A549 (cell line): ENCODE measurements around the gene UMODL1. TPM values are rescaled to one million over a fixed set of nuclear protein-coding genes. Genes with fewer than 3 reads are reported as not detected.

ENCODE experiments used
- ATAC-seq, 2 experiments: fragments of 200-7000 bp in 1 of 2; fragments of >200 bp in 1 of 2; cut with Nextera tagmentation in 1 of 2; cut with Tn5 transposase in 1 of 2; 3 replicates each; pipeline versions ENCODE4 v1.8.0 to v1.9.1; 2018 to 2020; ENCODE audit warnings: mild to moderate bottlenecking in 1 of 2, moderate library complexity in 1 of 2
- CTCF ChIA-PET: fragments of 300-600 bp; sonication (Branson Sonifier 250); formaldehyde crosslinking; extraction: SDS; loops from one replicate; lab custom pipeline; 2021; ENCODE audit warnings: antibody characterized with exemption, inconsistent platforms; lab: Yijun Ruan, JAX
- POLR2A ChIA-PET: fragments of 350-600 bp; formaldehyde crosslinking; extraction: SDS; loops from one replicate; lab custom pipeline; 2021; ENCODE audit warnings: antibody characterized with exemption, inconsistent platforms; lab: Yijun Ruan, JAX
- DNase-seq, 2 experiments: peaks; one replicate each; pipeline versions ENCODE4 v3.0.0 to v3.0.0-alpha.2; 2011 to 2016; ENCODE audit warnings: low read depth in 1 of 2, low spot score in 1 of 2
- FAIRE-seq: peaks from 2 replicates; lab custom pipeline; 2011; peaks lifted over from hg19 to GRCh38; lab: Jason Lieb, UNC
- H3K27ac ChIP-seq, 2 experiments: fragments of >200 bp; sonication (Bioruptor Twin); formaldehyde crosslinking; 3 replicates each; pipeline ENCODE4 v1.5.1; 2016 to 2017
- H3K4me1 ChIP-seq: fragments of >200 bp; sonication (Bioruptor Twin); formaldehyde crosslinking; 3 replicates; pipeline ENCODE4 v1.6.1; 2016
- H3K4me2 ChIP-seq: fragments of >200 bp; sonication (Bioruptor Twin); formaldehyde crosslinking; 3 replicates; pipeline ENCODE4 v1.6.1; 2016
- H3K4me3 ChIP-seq: fragments of >200 bp; sonication (Bioruptor Twin); formaldehyde crosslinking; 3 replicates; pipeline ENCODE4 v1.5.1; 2016
- H3K9me3 ChIP-seq: fragments of >200 bp; sonication (Bioruptor Twin); formaldehyde crosslinking; 3 replicates; pipeline ENCODE4 v1.6.1; 2016
- ATOH8 ChIP-seq: fragments of 250-450 bp; sonication (Bioruptor Pico); IDR thresholded peaks from 2 replicates; pipeline ENCODE4 v1.5.0; 2020; ENCODE audit warnings: low read depth, mild to moderate bottlenecking, moderate library complexity
- BHLHE40 ChIP-seq: IDR thresholded peaks from 2 replicates; pipeline ENCODE4 v1.6.1; 2012; ENCODE audit warnings: low read depth, low read length, inconsistent platforms
- CBX2 ChIP-seq: fragments of 200-600 bp; sonication (generic); IDR thresholded peaks from 2 replicates; pipeline ENCODE4 v1.6.1; 2016; ENCODE audit warnings: low read depth, mild to moderate bottlenecking, borderline replicate concordance
- CBX8 ChIP-seq: fragments of 200-600 bp; sonication (generic); IDR thresholded peaks from 2 replicates; pipeline ENCODE4 v1.6.1; 2016
- CHD2 ChIP-seq: fragments of 150-350 bp; IDR thresholded peaks from 2 replicates; pipeline ENCODE4 v1.6.1; 2014; ENCODE audit warnings: low read length; ENCODE audit not compliant: partially characterized antibody
- EHF ChIP-seq: fragments of 250-450 bp; sonication (Bioruptor Pico); IDR thresholded peaks from 2 replicates; pipeline ENCODE4 v1.5.0; 2020; ENCODE audit warnings: mild to moderate bottlenecking
- EHMT2 ChIP-seq: fragments of 200-600 bp; sonication (generic); IDR thresholded peaks from 2 replicates; pipeline ENCODE4 v1.6.1; 2016; ENCODE audit warnings: antibody characterized with exemption, low read depth, mild to moderate bottlenecking, moderate library complexity
- EP300 ChIP-seq, 2 experiments: fragments of >200 bp; sonication (Bioruptor Twin); formaldehyde crosslinking; IDR thresholded peaks; 2 replicates in 1 of 2; 3 replicates in 1 of 2; pipeline ENCODE4 v1.6.1; 2016 to 2017
- ESRRA ChIP-seq: fragments of 150-350 bp; IDR thresholded peaks from 2 replicates; pipeline ENCODE4 v1.6.1; 2014; ENCODE audit warnings: mild to moderate bottlenecking, low read length, borderline replicate concordance
- HDAC2 ChIP-seq: fragments of 200-600 bp; sonication (generic); IDR thresholded peaks from 2 replicates; pipeline ENCODE4 v1.6.1; 2016
- HEYL ChIP-seq: fragments of 250-450 bp; sonication (Bioruptor Pico); IDR thresholded peaks from 2 replicates; pipeline ENCODE4 v1.8.0; 2021; ENCODE audit warnings: mild to moderate bottlenecking, moderate library complexity
- JUN ChIP-seq, 2 experiments: fragments of >200 bp; sonication (Bioruptor Twin); formaldehyde crosslinking; IDR thresholded peaks; 2 replicates in 1 of 2; 3 replicates in 1 of 2; pipeline ENCODE4 v1.6.1; 2016 to 2017
- JUNB ChIP-seq: fragments of >200 bp; sonication (Bioruptor Twin); formaldehyde crosslinking; IDR thresholded peaks from 2 replicates; pipeline ENCODE4 v1.6.1; 2016
- KDM5A ChIP-seq: fragments of 200-600 bp; sonication (generic); IDR thresholded peaks from 2 replicates; pipeline ENCODE4 v1.6.1; 2016; ENCODE audit warnings: antibody characterized with exemption, mild to moderate bottlenecking
- MAX ChIP-seq: IDR thresholded peaks from 2 replicates; pipeline ENCODE4 v1.6.1; 2012
- POLR2A ChIP-seq: IDR thresholded peaks from 2 replicates; pipeline ENCODE4 v1.6.1; 2012; ENCODE audit warnings: mild to moderate bottlenecking, low read length
- POLR2AphosphoS2 ChIP-seq: conservative IDR thresholded peaks from 2 replicates; pipeline ENCODE4 v1.6.1; 2012; ENCODE audit warnings: low read length, improper control_type of control experiment, inconsistent platforms
- REST ChIP-seq: fragments of 200-600 bp; sonication (generic); IDR thresholded peaks from 2 replicates; pipeline ENCODE4 v1.6.1; 2016; ENCODE audit warnings: antibody characterized with exemption, mild to moderate bottlenecking, moderate library complexity
- RFX5 ChIP-seq: fragments of 450-650 bp; IDR thresholded peaks from 2 replicates; pipeline ENCODE4 v1.7.1; 2014; ENCODE audit warnings: antibody characterized with exemption, mild to moderate bottlenecking, moderate library complexity
- SMC3 ChIP-seq: fragments of >200 bp; sonication (Bioruptor Twin); formaldehyde crosslinking; IDR thresholded peaks from 3 replicates; pipeline ENCODE4 v1.6.1; 2018; ENCODE audit warnings: inconsistent platforms
- ZC3H11A ChIP-seq: fragments of 450-650 bp; IDR thresholded peaks from 2 replicates; pipeline ENCODE4 v1.6.1; 2014; ENCODE audit warnings: antibody characterized with exemption, mild to moderate bottlenecking
- ZFP36 ChIP-seq: fragments of 450-650 bp; IDR thresholded peaks from 2 replicates; pipeline ENCODE4 v1.6.1; 2014; ENCODE audit warnings: borderline replicate concordance; ENCODE audit not compliant: partially characterized antibody
- WGBS: methylation state at CpG from one replicate; pipeline ENCODE4 v1.1.6; 2017; ENCODE audit errors: missing lambda C conversion rate; 5-methylcytosine and 5-hydroxymethylcytosine counted together
- polyA plus RNA-seq, 4 experiments: library from polyadenylated mRNA; depleted of rRNA in 3 of 4; stranded (reverse); fragments of >200 nt; fragmentation: RNase III in 1 of 4; extraction: RNeasy Plus Mini Kit Qiagen cat#74134 plus additional on column Dnase treatment in 1 of 4; gene quantifications; 2 replicates in 3 of 4; 3 replicates in 1 of 4; pipeline ENCODE4 v1.2.3, GENCODE V29; 2011 to 2017

Gene UMODL1
- polyA plus RNA-seq, 2 of the 4 experiments (the other 2 are of a cell fraction) = not detected

- TF ChIP-seq JUNB = no peak
- no peak for TF ChIP-seq POLR2AphosphoS2
- no peak for TF ChIP-seq ESRRA
- no peak for TF ChIP-seq ZFP36
- no peak for TF ChIP-seq CBX8
Measured at GRCh38 chr21:42147386-42148020, 76.4 kb downstream of the UMODL1 start (continued).

GRCh38 chr21:42148097-42148496 lies 77.0 kb downstream of the UMODL1 start:
- ATAC-seq = no peak
- WGBS = 77% methylated on average over 2 of the region's 2 CpGs
- ChIA-PET CTCF (interaction anchor here (0.6 to 1.7 kb wide), 7 partner anchors 8 to 304 kb away, joined by 3 to 12 read pairs (median 3); no protein-coding TSS in a partner anchor), POLR2A (no interaction called here)
- DNase-seq = no peak
- H3K4me2 ChIP-seq = no peak overlapping the region
- FAIRE-seq = no peak
- TF ChIP-seq BHLHE40 = no peak
- no peak for TF ChIP-seq EP300 (IDR thresholded peaks at IDR 0.05)
- no peak for TF ChIP-seq JUN (IDR thresholded peaks at IDR 0.05)
- no peak for TF ChIP-seq HDAC2
- no peak for TF ChIP-seq ZFP36
- TF ChIP-seq EHF (CRISPR knock-in tag) = no peak
- no peaks in the 10 kb centered on the region for H3K4me1 ChIP-seq
- H3K9me3 ChIP-seq = no peaks in the 10 kb centered on the region
- H3K4me3 ChIP-seq = no peak overlapping the region
- no peak overlapping the region for H3K27ac ChIP-seq

- CTCF ChIA-PET = interaction anchor here (0.6 to 1.7 kb wide), 6 partner anchors 9 to 232 kb away, joined by 3 to 12 read pairs (median 3); no protein-coding TSS in a partner anchor
- Histone ChIP-seq H3K4me3 (no peak overlapping the region), H3K9me3 (no peaks in the 10 kb centered on the region), H3K27ac (no peak overlapping the region), H3K4me1 (no peaks in the 10 kb centered on the region), H3K4me2 (no peak overlapping the region)
- ATAC-seq (no peak), FAIRE-seq (no peak), DNase-seq (no peak)
- 79% methylated on average over 2 of the region's 3 CpGs for WGBS
- POLR2A ChIA-PET = no interaction called here
- no peak for TF ChIP-seq CBX8
- TF ChIP-seq KDM5A = no peak
- TF ChIP-seq ZFP36 = no peak
- no peak for TF ChIP-seq EHMT2
- no peak for TF ChIP-seq RFX5
- TF ChIP-seq CBX2 = no peak
- TF ChIP-seq HDAC2 = no peak
- no peak for TF ChIP-seq POLR2AphosphoS2
- no peak for TF ChIP-seq HEYL (CRISPR knock-in tag)
- TF ChIP-seq CHD2 = no peak
- TF ChIP-seq POLR2A = no peak
- TF ChIP-seq ZC3H11A = no peak
- no peak for TF ChIP-seq MAX
- TF ChIP-seq ATOH8 (CRISPR knock-in tag) = no peak
- TF ChIP-seq SMC3 = no peak
- no peak for TF ChIP-seq REST
Measured at GRCh38 chr21:42148584-42148983, 77.5 kb downstream of the UMODL1 start.
